Stimulated activated CD8-positive, alpha-beta memory T cell treated with anti-CD3 and anti-CD28 coated beads, Interleukin-4, amount 100 ng/mL, for 1 hour (primary cell): ENCODE measurements around the gene METRN.
"Not testable (repeated sequence)": the region's sequence is repeated elsewhere in the genome, so short reads cannot be mapped to it uniquely, and the experiment has no call there.

Experiments used
- DNase-seq, 2 donors: peaks; one replicate each; pipeline ENCODE4 v3.0.0-alpha.2; 2020; ENCODE audit warnings: low read depth in 2 of 2, low spot score in 1 of 2

METRN gene

DNA sequence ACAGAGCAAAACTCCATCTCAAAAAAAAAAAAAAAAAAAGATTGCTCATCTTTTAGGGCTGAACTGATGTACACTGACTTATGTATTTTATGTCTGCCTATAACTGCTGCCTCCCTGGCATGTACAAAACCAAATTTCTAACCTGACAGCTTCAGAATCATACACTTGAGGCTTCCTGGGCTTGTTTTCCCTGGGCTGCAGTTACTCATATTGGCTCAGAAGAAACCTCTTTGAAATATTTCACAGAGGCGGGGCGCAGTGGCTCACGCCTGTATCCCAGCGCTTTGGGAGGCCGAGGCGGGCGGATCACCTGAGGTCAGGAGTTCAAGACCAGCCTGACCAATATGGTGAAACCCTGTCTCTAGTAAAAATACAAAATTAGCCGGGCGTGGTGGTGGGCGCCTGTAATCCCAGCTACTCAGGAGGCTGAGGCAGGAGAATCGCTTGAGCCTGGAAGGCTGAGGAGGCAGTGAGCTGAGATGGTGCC lies 39.2 kb downstream of the METRN start:
- not testable (repeated sequence) for DNase-seq

DNA sequence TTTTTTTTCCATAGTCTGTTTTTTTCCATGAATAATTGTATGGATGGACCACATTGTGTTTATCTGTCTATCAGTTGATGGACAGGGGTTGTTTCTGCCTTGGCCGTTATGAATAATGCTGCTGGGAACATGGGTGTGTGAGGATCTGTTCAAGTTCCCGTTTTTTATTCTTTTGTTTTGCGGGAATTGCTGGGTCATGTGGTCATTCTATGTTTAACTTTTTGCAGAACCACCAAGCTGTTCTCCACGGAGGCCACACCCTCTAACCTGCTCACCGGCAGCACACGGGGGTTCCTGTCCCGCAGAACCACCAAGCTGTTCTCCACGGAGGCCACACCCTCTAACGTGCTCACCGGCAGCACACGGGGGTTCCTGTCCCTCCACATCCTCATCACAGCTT lies 39.7 kb downstream of the METRN start:
- DNase-seq: no peak

DNA sequence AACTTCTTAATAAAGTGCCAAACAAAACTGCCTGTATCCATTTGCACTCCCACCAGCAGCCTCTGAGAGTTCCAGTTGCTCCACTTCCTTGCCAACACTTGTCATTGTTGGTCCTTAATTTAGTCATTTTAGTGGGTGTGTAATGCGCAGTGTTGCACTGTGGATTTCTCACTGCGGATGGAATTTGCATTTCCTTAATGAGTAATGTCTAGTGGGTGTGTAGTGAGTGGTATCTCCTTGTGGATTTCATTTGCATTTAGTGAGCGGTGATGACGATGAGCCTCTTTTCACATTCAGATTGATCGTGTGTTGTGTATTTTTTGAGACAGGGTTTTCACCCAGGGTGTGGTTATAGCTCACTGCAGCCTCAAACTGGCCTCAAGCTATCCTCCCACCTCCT lies 41.5 kb downstream of the METRN start:
- DNase-seq: no peak

DNA sequence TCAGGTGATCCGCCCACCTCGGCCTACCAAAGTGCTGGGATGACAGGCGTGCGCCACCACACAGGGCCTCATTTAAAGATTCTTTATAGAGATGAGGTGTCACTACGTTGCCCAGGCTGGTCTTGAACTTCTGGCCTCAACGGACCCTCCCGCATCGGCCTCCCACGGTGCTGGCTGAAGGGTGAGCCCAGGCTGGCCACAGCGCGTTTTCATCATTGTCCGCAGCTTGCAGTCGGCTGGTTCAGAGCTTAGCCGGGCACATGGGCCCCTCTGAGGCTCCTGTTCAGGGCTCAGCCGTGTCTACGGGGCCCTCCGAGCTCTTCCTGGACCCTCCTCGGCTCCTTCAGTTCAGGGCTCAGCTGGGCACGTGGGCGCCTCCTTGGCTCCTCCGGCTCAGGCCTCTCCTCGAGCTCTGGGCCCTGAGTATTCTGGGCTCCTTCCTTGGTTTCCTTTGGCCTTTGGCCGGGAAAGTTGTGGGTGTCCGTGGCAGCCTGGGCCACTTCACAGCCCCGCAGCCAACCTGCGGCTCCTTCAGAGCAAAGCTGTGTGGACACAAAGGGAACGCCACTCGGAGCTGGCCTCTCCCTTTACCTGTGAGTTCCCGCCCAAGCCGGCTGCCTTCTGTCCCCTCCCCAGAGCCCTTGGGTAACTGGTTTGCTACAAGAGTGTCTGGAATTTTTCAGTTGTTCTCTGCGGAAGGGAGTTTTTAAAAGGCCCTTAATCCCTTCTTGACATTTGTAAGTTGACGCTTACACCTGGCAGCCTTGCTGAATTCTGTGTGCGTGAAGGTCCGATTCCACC lies 44.4 kb downstream of the METRN start:
- DNase-seq: no peak

DNA sequence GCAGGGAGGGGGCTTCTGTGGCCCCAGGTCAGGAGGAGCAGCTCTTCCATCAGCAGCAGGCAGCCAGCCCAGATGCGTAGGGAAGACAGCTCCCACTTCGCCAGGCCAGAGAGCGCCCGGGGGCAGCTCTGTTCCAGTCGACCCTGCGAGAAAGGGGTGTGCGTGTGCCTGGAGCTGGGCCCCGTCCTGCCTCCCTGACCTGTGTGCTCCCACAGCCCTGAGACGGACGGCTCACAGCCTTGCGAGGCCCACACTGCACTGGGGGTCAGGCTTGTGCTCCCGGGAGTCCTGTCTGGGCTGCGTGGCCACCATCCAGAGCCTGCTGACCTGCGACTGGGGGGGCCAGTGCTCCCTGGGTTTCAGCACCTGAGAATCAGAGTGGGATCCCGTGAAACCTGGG lies 45.1 kb downstream of the METRN start:
- no peak for DNase-seq

DNA sequence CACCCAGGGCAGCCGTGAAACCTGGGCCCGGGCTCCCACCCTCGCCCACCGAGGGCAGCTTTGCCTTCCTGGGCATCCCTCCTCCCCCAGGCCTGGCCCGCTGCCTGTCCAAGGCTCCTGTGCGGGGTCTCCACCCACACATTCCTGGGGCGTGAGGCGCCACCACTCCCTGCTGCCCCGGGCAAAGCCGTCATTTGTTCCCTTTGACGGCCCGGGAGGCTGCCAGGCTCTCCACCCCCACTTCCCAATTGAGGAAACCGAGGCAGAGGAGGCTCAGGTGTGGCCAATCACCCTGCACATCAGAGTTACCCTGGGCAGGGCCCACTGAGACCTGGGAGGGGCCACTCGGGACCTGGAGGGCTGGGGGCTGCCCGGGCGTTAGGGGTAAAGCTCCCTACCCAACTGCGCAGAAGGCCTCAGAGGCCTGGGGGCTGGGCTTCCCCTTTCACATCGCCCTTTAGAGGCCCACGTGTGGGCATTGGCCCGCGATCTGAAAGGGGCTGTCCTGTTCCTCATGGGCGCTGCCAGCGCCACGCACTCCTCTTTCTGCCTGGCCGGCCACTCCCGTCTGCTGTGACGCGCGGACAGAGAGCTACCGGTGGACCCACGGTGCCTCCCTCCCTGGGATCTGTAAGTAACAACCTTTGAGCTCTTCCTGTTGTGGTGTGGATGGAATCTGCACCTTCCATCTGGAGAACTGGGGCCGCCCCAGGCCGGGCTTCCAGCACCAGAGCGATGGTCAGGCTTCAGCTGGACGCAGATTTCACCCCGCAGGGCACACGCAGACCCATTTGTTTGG lies 45.8 kb downstream of the METRN start, which contains the start of gene MSLN:
Gene MSLN, plus strand, starts transcription at position 190 of the 799 bp plus-strand sequence. CDS start 1,947 bp downstream, outside the sequence.
- no peak for DNase-seq

DNA sequence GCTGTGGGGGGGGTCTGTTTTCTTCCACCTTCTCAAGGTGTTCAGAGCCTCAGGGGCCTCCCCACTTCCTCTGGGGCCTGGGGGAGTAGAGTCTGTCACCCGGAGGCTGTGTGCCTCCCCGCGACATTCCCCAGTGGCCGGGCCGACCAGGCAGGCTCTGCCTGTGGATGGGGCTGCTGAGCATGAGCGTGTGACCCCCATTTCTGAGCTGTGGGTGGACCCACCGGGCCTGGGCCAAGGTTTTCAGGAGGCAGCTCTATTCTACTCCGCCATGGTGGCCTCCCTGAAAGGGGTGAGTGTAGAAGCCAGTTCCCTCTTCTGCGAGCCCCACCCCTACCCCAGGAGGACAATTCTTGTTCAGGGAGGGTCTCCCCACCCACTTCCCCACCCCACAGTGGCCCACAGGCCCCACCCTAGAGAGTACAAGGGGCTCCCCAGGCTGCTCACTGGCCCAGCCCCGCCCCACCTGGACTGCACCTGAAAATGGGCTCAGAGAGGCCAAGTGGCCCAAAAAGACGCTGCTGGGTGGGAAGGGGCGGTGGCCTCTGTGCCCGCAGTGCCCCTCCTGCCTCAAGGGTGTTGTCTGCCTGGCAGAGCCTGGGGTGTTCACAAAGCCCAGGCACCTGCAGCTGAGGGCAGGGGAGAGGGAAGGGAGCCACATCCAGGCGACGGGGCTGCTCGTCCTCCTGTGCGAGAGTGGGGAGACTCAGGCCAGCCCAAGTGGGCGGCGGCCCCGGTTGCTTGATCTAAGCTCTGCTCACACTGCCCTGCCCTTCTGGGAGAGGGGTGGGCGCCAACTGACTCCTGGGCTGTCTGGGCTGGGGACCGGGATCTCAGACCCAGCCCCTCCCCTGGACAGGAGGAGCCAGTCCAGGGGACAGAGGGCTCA lies 47.0 kb downstream of the METRN start:
- no peak for DNase-seq

DNA sequence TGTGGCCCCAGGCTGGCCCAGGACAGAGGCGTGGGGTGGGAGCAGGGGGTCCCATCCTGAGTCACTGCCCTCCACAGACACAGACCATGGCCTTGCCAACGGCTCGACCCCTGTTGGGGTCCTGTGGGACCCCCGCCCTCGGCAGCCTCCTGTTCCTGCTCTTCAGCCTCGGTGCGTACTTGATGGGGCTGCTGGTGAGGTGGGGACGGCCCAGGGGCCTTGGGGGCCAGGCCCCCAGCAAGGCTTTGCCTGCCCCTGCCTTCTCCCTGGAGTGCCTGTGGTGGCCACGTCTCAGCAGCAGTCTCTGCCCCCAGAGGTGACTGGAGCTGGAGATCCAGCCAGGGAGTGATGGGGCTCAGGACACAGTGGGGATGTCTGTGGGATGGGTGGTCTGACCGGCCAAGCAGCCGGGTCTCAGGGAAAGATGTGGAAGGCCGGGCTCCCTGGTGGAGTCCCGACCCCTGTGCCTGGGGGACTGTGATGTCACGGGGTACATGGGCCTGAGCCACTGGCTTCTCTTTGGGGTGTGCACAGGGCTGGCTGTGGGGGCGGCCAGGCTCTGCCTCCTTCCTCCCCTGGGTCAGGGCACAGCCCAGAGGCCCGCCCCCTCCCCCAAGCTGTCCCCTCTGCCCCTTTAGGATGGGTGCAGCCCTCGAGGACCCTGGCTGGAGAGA lies 47.8 kb downstream of the METRN start:
- DNase-seq: no peak

DNA sequence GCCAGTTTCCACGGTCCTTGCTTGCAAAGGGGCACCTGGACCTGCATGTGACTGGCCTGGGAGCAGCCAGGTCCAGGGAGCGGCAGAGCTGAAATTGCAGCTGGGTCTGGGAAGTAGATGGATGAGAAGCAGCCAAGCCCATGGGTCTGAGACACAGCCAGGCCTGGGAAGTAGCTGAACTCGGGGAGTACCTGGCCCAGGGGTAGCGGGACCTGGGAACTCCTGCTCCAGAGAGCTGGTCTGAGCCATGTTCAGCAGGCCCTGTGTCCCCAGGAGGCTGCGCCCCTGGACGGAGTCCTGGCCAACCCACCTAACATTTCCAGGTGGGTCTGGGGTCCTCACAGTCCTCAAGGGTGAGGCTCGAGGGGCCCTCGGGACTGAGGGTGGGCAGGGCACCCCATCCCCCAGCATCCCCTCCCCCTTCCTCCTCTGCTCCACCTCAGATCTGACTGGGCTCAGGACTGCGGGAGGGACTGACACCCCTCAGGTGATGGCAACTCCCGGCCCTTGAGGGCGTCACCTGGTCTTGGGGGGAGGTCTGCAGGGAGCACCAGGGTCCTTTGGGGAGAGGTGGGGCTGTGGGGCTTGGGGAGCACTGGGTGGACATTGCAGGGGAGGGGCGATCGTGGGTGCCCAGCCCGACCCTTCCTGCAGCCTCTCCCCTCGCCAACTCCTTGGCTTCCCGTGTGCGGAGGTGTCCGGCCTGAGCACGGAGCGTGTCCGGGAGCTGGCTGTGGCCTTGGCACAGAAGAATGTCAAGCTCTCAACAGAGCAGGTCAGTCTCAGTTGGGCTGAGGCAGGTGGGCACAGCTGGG lies 48.7 kb downstream of the METRN start:
- DNase-seq: no peak

DNA sequence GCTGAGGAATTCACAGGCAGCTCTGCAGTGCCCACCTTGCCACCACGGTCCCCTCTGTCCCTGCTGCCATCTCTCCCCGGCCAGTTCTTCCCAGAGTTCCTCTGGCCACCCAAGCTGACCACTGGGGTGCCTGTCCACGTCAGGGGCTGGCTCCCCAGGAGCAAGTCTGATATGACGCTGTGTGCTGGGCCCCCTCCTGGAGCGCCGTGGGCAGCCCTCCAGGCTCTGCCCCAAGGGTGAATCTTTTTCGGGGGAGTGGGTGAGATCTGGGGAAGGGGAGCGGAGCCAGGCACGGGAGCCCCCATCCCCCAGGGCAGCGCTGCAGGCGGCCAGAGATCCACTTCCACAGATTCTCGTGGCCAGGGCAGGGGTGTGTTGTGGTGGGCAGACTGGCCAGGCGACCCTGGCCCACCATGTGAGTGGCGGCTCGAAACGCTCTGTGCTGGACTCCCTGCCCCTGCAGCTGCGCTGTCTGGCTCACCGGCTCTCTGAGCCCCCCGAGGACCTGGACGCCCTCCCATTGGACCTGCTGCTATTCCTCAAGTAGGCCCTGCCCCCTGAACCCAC lies 49.3 kb downstream of the METRN start:
- DNase-seq: no peak

DNA sequence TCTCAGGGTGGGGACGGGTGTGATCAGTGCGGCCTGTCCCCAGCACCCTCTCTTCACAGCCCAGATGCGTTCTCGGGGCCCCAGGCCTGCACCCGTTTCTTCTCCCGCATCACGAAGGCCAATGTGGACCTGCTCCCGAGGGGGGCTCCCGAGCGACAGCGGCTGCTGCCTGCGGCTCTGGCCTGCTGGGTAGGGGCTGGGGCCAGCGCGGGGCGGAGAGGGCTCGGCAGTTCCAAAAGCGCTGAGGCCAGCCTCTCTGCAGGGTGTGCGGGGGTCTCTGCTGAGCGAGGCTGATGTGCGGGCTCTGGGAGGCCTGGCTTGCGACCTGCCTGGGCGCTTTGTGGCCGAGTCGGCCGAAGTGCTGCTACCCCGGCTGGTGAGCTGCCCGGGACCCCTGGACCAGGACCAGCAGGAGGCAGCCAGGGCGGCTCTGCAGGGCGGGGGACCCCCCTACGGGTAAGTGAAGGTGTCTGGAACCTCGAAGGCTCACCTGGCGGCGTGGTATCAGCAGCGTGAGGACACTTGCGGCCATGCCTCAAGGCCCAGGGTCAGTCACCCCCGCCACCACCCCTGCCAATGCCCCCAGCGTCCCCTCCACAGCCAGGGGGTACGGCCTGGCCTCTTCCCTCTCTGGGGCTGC lies 50.0 kb downstream of the METRN start:
- no peak for DNase-seq

DNA sequence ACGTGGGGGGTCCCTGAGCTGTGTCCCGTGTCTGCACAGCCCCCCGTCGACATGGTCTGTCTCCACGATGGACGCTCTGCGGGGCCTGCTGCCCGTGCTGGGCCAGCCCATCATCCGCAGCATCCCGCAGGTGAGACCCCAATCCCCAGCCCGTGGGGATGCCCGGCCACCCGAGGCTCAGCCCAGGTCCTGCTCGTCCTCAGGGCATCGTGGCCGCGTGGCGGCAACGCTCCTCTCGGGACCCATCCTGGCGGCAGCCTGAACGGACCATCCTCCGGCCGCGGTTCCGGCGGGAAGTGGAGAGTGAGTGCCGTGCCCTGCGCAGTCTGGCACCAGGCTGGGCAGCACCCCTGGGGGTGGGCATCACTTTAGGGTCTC lies 50.6 kb downstream of the METRN start:
- DNase-seq: no peak

DNA sequence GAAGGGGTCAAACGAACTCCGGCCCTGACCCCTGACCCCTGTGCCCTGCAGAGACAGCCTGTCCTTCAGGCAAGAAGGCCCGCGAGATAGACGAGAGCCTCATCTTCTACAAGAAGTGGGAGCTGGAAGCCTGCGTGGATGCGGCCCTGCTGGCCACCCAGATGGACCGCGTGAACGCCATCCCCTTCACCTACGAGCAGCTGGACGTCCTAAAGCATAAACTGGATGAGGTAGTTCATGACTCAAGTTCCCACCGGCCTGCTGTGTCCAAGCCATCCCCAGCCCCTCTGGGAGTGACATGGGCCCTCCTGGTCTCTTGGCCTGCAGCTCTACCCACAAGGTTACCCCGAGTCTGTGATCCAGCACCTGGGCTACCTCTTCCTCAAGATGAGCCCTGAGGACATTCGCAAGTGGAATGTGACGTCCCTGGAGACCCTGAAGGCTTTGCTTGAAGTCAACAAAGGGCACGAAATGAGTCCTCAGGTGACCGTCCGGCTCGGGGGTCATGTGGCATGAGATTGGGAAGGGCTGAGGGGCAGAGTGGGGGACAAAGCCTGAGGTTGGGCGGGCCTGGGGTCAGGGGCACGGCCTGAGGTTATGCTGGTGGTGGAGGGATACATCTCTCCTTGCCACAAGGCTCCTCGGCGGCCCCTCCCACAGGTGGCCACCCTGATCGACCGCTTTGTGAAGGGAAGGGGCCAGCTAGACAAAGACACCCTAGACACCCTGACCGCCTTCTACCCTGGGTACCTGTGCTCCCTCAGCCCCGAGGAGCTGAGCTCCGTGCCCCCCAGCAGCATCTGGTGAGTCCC lies 51.3 kb downstream of the METRN start:
- no peak for DNase-seq

DNA sequence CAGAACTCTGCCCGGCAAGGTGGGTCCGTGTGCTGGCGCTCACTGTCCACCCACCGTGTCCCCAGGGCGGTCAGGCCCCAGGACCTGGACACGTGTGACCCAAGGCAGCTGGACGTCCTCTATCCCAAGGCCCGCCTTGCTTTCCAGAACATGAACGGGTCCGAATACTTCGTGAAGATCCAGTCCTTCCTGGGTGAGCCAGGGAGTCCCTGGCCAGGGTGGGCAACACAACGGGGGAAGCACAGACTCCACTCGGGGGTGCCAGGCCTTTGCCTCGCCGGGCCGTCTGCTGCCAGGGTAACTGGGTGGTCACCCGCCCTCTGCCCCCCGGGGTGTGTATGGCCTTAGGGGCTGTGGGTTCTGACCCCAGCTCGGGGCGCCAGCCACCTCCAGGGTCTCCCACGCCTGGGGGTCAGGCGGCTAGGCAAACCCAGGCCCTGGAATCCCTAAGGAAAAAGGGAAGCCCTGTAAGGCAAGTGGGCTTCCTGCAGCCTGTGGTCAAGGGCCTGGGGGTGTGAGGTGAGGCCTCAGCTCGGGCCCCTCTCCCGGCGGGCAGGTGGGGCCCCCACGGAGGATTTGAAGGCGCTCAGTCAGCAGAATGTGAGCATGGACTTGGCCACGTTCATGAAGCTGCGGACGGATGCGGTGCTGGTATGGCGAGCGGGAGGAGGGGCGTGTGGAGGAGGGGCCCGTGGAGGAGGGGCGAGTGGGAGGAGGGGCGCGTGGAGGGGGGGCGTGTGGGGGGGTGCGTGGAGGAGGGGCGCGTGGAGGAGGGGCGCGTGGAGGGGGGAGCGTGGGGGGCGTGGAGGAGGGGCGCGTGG lies 52.1 kb downstream of the METRN start:
- no peak for DNase-seq

DNA sequence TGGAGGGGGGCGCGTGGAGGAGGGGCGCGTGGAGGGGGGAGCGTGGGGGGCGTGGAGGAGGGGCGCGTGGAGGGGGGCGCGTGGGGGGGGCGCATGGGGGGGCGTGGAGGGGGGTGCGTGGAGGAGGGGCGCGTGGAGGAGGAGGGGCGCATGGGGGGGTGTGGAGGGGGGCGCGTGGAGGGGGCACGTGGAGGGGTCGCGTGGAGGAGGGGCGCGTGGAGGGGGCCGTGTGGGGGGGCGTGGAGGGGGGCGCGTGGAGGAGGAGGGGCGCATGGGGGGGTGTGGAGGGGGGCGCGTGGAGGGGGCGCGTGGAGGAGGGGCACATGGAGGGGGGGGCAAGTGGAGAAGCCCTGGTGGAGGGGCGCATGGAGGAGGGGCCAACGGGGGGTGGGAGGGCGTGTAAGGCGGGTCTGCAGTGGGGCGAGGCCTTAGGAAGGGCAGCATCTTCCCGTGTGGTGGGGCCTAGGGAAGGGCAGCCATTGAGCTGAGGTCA lies 52.9 kb downstream of the METRN start:
- DNase-seq: no peak

DNA sequence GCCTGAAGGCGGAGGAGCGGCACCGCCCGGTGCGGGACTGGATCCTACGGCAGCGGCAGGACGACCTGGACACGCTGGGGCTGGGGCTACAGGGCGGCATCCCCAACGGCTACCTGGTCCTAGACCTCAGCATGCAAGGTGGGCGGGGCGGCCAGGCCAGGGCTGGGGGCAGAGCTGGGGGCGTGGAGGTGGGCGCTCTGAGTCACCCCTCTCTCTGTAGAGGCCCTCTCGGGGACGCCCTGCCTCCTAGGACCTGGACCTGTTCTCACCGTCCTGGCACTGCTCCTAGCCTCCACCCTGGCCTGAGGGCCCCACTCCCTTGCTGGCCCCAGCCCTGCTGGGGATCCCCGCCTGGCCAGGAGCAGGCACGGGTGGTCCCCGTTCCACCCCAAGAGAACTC lies 53.5 kb downstream of the METRN start:
- DNase-seq: no peak
